ES-I3 (cell line): ENCODE measurements around the gene CCSER1.

Experiments
- H3K36me3 ChIP-seq: 2 replicates; pipeline ENCODE4 v1.6.1; 2013; ENCODE audit warnings: mild to moderate bottlenecking, low read length, control low read depth, moderate library complexity; ENCODE audit not compliant: insufficient read depth
- H3K4me1 ChIP-seq: 2 replicates; pipeline ENCODE4 v1.6.1; 2013; ENCODE audit warnings: mild to moderate bottlenecking, control low read depth, low read length; ENCODE audit not compliant: insufficient read depth
- H3K9ac ChIP-seq: 2 replicates; pipeline ENCODE4 v1.6.1; 2013; ENCODE audit warnings: low read depth, mild to moderate bottlenecking, low read length, moderate library complexity
- H3K9me3 ChIP-seq: 2 replicates; pipeline ENCODE4 v1.6.1; 2013; ENCODE audit warnings: mild to moderate bottlenecking, low read length, moderate library complexity; ENCODE audit not compliant: control insufficient read depth, insufficient read depth

The CCSER1 gene

DNA sequence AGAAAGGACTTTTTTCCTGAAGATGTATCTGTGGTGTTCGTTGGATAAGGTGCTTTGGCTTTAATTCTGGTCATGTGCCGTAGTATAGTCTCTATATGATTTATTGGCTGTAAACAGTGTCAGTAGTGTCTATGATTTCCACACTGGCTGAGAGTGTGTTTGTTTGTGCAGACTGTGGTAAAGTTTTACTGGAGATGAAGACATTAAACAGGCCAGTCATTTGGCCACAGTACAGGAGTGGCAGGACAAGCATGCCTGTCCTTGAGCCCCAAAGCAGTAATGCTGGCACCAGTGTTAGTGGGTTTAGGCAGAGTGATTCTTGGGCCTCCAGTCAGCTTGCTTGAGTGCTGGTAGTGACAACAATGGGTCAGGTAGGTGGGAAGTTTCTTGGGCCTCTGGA is 1152.7 kb downstream of the CCSER1 start:
- no peaks in the 10 kb centered on the region for H3K36me3 ChIP-seq

DNA sequence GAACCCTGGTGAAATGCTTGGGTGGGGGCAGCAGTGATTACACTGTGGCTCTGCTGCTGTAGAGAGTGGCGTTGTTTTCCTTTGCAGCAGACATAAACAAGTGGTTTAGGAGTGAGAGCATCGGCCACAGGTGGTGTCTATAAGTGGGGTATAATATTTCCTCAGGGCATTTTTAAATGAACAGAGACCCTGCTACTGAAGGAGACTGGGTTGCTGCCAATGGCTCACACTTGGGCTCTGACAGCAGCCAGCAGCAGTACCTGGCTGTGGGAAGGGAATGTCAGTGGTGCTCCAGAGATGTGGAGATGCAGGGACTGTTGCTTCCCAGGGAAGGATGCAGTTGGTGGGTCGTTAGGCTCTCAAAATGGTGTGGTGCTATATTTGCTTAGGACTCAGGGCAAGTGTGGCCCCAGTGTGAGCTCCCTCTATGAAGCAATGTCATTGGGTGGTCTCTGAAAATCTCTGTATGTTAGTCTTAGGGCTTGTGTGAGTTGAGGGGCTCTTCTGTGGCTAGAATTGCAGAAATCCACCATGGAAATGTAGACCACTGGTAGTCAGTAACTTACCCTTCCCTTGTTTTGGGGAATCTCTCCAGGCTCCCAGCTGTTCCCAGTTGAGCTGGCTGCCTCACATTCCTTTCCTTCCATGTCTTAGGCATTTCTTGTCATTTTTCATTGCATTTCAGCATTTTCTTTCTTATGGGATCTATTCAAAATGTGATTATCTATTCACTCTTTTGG is 1153.5 kb downstream of the CCSER1 start:
- Histone ChIP-seq H3K9ac (no peak overlapping the region), H3K4me1 (peaks cover 4% of the 10 kb centered on the region), H3K36me3 (no peaks in the 10 kb centered on the region), H3K9me3 (no peaks in the 10 kb centered on the region; the same call in 1 of the 2 replicates)

More for the DNA sequence above, 1152.7 kb downstream of the CCSER1 start:
- H3K9ac ChIP-seq, result no peak overlapping the region
- H3K9me3 ChIP-seq, result no peaks in the 10 kb centered on the region; the same call in 1 of the 2 replicates
- no peaks in the 10 kb centered on the region; the same call in 1 of the 2 replicates for H3K4me1 ChIP-seq

GRCh38 chr4:91282217-91282616 is 1155.0 kb downstream of the CCSER1 start:
- Histone ChIP-seq H3K9me3 (no peaks in the 10 kb centered on the region; the same call in 1 of the 2 replicates), H3K9ac (no peak overlapping the region), H3K4me1 (peaks cover 5% of the 10 kb centered on the region), H3K36me3 (no peaks in the 10 kb centered on the region)

- Histone ChIP-seq H3K4me1 (peaks cover 5% of the 10 kb centered on the region), H3K9ac (no peak overlapping the region), H3K36me3 (no peaks in the 10 kb centered on the region), H3K9me3 (no peaks in the 10 kb centered on the region; the same call in 1 of the 2 replicates)
These were observed 1156.6 kb downstream of the CCSER1 start for GRCh38 chr4:91283726-91284230.

DNA sequence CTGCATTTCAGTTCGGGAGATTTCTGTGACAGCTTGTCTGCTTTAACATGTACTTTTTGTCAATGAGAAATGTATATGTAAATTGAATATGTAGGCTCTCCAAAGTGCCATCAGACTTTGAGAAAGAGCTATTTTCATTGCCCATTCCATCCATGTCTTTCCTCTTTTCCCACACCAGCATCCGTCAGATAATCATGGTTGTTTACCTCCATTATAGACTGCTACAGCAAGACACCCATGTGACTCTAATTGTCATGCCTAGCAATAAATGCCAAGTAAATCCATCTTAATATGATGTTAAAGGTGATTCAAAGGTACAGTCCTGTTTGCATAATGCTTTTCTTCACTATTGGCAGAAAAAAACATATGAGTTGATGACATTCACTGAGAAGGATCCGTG is 1157.3 kb downstream of the CCSER1 start:
- no peaks in the 10 kb centered on the region; the same call in 1 of the 2 replicates for H3K9me3 ChIP-seq
- no peak overlapping the region for H3K9ac ChIP-seq
- no peaks in the 10 kb centered on the region for H3K36me3 ChIP-seq
- peaks cover 5% of the 10 kb centered on the region for H3K4me1 ChIP-seq

- Histone ChIP-seq H3K36me3 (no peaks in the 10 kb centered on the region), H3K9ac (no peak overlapping the region), H3K4me1 (peaks cover 5% of the 10 kb centered on the region), H3K9me3 (no peaks in the 10 kb centered on the region)
These were observed 1158.3 kb downstream of the CCSER1 start for GRCh38 chr4:91285487-91285886.

DNA sequence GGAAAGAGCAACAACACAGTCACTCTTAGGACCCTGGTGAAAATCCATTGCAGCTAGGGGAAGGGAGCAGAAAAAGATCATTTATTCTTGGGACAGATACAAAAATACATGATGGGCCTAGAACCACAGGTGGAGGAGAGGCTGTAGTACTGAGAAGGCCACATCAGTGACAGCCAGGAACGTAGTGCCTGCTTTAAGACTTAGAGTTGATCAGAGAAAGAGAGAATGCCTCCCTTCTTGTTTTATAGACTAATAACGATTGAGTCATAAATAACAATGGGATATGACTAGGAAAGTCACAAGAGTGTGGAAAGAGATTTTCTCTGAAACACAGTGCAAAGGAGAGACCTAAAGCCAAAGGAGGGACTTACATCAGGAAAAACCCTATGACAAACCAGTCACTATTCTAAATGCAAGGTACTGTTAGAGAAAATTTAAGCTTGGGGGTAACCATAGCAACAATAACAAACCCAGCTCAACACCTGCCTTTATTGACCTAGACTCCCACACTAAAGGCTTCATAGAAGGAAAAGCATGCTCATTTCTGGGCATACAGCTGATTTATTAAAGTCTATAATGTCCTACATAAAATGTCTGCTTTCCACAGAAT is 1161.6 kb downstream of the CCSER1 start:
- peaks cover 5% of the 10 kb centered on the region; the same call in 1 of the 2 replicates for H3K4me1 ChIP-seq
- no peaks in the 10 kb centered on the region for H3K36me3 ChIP-seq
- H3K9me3 ChIP-seq, result no peaks in the 10 kb centered on the region
- no peak overlapping the region for H3K9ac ChIP-seq

DNA sequence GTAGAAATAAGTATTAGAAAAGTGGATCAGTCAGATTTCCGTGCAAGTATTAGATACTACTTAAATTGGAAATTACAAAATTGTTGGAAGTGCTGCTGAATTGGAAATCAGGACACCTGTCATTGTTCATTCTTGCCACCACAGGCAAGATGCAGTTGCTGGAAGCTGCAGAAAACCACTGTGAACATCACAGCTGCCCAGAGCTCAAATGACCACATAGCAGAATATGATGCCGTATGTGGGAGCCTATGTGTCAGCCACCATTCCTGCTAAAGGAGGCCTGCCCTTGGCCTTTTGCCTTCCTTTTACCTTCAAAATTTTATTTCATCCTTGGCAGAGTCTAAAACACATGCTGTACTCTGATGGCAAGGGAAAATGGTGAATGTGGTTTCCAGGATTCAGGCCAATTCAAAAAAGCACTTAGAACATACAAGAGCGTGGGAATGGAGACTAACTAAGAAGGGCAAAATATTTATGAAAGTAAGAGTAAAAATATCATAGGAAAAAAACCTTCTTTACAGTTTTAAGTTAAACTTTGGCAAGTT is 1171.0 kb downstream of the CCSER1 start:
- no peak overlapping the region for H3K9ac ChIP-seq
- peaks cover 3% of the 10 kb centered on the region; the same call in 1 of the 2 replicates for H3K9me3 ChIP-seq
- H3K4me1 ChIP-seq, result no peaks in the 10 kb centered on the region
- no peaks in the 10 kb centered on the region for H3K36me3 ChIP-seq

GRCh38 chr4:91298824-91299223 is 1171.6 kb downstream of the CCSER1 start:
- Histone ChIP-seq H3K4me1 (no peaks in the 10 kb centered on the region), H3K9ac (no peak overlapping the region), H3K9me3 (peaks cover 3% of the 10 kb centered on the region; the same call in 1 of the 2 replicates), H3K36me3 (no peaks in the 10 kb centered on the region)

DNA sequence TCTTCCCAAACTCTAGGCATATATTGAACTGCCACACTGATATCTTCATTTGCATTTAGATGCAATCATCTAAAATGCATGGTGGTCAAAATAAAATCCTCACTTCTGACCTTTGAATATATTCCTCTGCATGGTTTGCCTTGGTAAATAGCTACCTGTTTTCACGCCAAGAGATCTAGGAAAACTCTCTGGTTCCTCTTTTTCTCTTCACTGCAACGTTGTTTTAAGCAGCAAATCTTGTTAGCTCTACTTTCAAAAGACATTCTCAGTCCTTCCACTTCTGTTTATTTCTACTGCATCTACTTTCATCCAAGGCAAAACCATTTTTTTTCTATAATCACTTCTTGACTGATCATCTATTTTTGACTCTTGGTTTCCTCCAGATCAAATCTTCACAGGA is 1174.9 kb downstream of the CCSER1 start:
- no peaks in the 10 kb centered on the region for H3K36me3 ChIP-seq
- no peaks in the 10 kb centered on the region; the same call in 1 of the 2 replicates for H3K4me1 ChIP-seq
- no peaks in the 10 kb centered on the region for H3K9me3 ChIP-seq
- no peak overlapping the region for H3K9ac ChIP-seq

DNA sequence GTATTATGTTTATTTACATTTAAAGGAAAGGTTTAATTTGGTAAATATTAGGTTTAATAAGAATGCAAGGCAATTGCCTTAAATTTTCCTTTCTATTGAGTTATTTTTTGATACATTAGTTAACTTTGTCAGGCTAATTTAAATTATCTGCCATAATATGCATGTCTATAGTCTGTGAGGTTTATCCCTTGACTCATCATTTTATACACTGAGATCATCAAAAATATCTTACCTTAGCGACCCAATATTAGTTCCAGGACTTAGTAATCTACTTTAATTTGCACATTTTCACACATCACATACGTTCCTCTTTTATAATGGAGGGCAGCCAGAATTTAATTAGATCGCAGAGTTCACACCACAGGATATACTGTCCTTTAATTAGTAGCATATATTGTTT is 1177.1 kb downstream of the CCSER1 start:
- Histone ChIP-seq H3K9ac (no peak overlapping the region; the same call in 1 of the 2 replicates), H3K9me3 (no peaks in the 10 kb centered on the region), H3K4me1 (no peaks in the 10 kb centered on the region; the same call in 1 of the 2 replicates), H3K36me3 (no peaks in the 10 kb centered on the region)

DNA sequence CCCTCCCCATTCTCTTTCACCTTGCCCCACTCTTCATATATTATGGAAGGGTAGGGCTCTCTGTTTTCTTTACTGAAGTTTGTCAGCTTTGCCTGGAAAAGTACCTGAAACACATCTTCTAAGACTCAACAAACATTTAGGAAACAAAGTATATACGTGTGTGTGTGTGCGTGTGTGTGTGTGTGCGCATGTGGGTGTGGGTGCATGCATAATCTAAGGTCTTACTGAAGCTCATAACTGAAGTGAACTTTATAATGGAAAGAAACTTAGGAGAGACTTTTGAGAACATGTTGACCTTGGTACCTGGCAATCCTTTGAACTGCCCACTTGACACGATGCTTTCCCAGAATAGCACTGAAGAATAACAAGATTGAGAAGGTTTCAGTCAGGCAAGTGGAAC is 1190.2 kb downstream of the CCSER1 start:
- no peak overlapping the region for H3K9ac ChIP-seq
- no peaks in the 10 kb centered on the region for H3K4me1 ChIP-seq
- no peaks in the 10 kb centered on the region for H3K9me3 ChIP-seq
- no peaks in the 10 kb centered on the region for H3K36me3 ChIP-seq

- Histone ChIP-seq H3K4me1 (no peaks in the 10 kb centered on the region), H3K9ac (no peak overlapping the region), H3K9me3 (no peaks in the 10 kb centered on the region), H3K36me3 (no peaks in the 10 kb centered on the region)
These were observed 1192.5 kb downstream of the CCSER1 start for GRCh38 chr4:91319556-91320268.

GRCh38 chr4:91322961-91323360 is 1195.8 kb downstream of the CCSER1 start:
- H3K9ac ChIP-seq, result no peak overlapping the region
- H3K36me3 ChIP-seq, result no peaks in the 10 kb centered on the region
- H3K4me1 ChIP-seq, result no peaks in the 10 kb centered on the region
- peaks cover 18% of the 10 kb centered on the region for H3K9me3 ChIP-seq
